SH-SY5Y (cell line): ENCODE measurements around the gene FHL1.

Source experiments
- GATA2 ChIP-seq: IDR thresholded peaks from 2 replicates; pipeline ENCODE4 v1.6.1; 2011; ENCODE audit warnings: mild to moderate bottlenecking, low read depth, low read length
- GATA3 ChIP-seq: IDR thresholded peaks from 2 replicates; pipeline ENCODE4 v1.6.1; 2011; ENCODE audit warnings: low read depth, mild to moderate bottlenecking, low read length, moderate library complexity

- no peak for TF ChIP-seq GATA2
- TF ChIP-seq GATA3 = no peak
Measured at GRCh38 chrX:136256026-136256425, 108.7 kb downstream of the FHL1 start.
